Lung (tissue), 12 donors: ENCODE results near the gene ADGRD1. TPM values are rescaled to one million over a fixed set of nuclear protein-coding genes. Genes with fewer than 3 reads are reported as not detected.
A peak's percentile ranks its signal among the peaks of the same experiment; 100 is the strongest.

Source experiments
- ATAC-seq: fragments of 200-7000 bp; cut with Tn5 transposase; one replicate; pipeline ENCODE4 v1.9.1; 2020; ENCODE audit warnings: moderate number of reproducible peaks; ENCODE audit not compliant: insufficient read depth, low FRiP score
- DNase-seq, 3 donors: peaks; one replicate each; pipeline ENCODE4 v3.0.0-alpha.2; 2013 to 2017
- H3K27ac ChIP-seq, 2 donors: one replicate each; pipeline ENCODE4 v1.5.1; 2013; ENCODE audit warnings: mild to moderate bottlenecking in 2 of 2, moderate library complexity in 2 of 2, control low read depth in 1 of 2, inconsistent platforms in 1 of 2, low read depth in 1 of 2, low read length in 1 of 2
- H3K27me3 ChIP-seq, 3 donors: one replicate each; pipeline ENCODE4 v1.5.1; 2013; ENCODE audit warnings: low read length in 2 of 3; ENCODE audit not compliant: control insufficient read depth in 3 of 3, insufficient read depth in 3 of 3
- H3K36me3 ChIP-seq, 4 donors: one replicate each; pipeline ENCODE4 v1.5.1; 2013; ENCODE audit warnings: low read length in 4 of 4, mild to moderate bottlenecking in 1 of 4, moderate library complexity in 1 of 4; ENCODE audit not compliant: control insufficient read depth in 4 of 4, insufficient read depth in 4 of 4
- H3K4me1 ChIP-seq, 5 donors: one replicate each; pipeline ENCODE4 v1.5.1; 2013; ENCODE audit warnings: low read length in 5 of 5, mild to moderate bottlenecking in 2 of 5, moderate library complexity in 1 of 5; ENCODE audit not compliant: control insufficient read depth in 5 of 5, insufficient read depth in 5 of 5
- H3K4me3 ChIP-seq: one replicate; pipeline ENCODE4 v1.5.1; 2013; ENCODE audit warnings: mild to moderate bottlenecking, control low read depth, moderate library complexity
- H3K9ac ChIP-seq, 2 donors: one replicate each; pipeline ENCODE4 v1.5.1; 2013; ENCODE audit warnings: low read length in 2 of 2, control low read depth in 1 of 2; ENCODE audit not compliant: insufficient read depth in 1 of 2
- H3K9me3 ChIP-seq, 4 donors: one replicate each; pipeline ENCODE4 v1.5.1; 2013; ENCODE audit warnings: low read length in 3 of 4, mild to moderate bottlenecking in 1 of 4, moderate library complexity in 1 of 4; ENCODE audit not compliant: control insufficient read depth in 4 of 4, insufficient read depth in 3 of 4
- CTCF ChIP-seq: IDR thresholded peaks from 2 replicates; pipeline ENCODE4 v1.5.1; 2012; ENCODE audit warnings: mild to moderate bottlenecking; ENCODE audit errors: control extremely low read depth, extremely low read depth
- WGBS, 2 donors: extraction: QIAGEN DNeasy Blood & Tissue Kit; methylation state at CpG; one replicate each; pipeline ENCODE4 v1.1.7; 2013; 5-methylcytosine and 5-hydroxymethylcytosine counted together
- polyA plus RNA-seq, 2 donors: library from polyadenylated mRNA; stranded (reverse); fragments of 200-250 nt; gene quantifications; one replicate each; pipeline ENCODE4 v1.2.1, GENCODE V29; 2013
- total RNA-seq, 2 donors: library from RNA; depleted of rRNA in 1 of 2; stranded (reverse); fragments of >200 nt in 1 of 2; gene quantifications; one replicate each; pipeline ENCODE4 v1.2.1, GENCODE V29; 2014 to 2021
- donor health status: control.
- donor health status: control.
- donor health status: Bipolar disorder and iron deficiency.
- donor health status: healthy.
- donor health status: DM: yes; HTN: yes; CAD: no.

ADGRD1 gene
- total and polyA plus RNA-seq, 4 donors, result 23.5 to 85.6 (median 46.7) TPM

GRCh38 chr12:131142891-131143657 is 189.4 kb downstream of the ADGRD1 start:
- ATAC-seq (no peak), DNase-seq (no peak)
- Histone ChIP-seq H3K4me1 (no peaks in the 10 kb centered on the region), H3K36me3 (peaks cover 0 to 10% (median 0%) of the 10 kb centered on the region in 4 donors), H3K9me3 (no peaks in the 10 kb centered on the region), H3K4me3 (no peak overlapping the region), H3K27me3 (peaks cover 0 to 3% (median 0%) of the 10 kb centered on the region in 3 donors), H3K9ac (no peak overlapping the region), H3K27ac (no peak overlapping the region)
- no peak for TF ChIP-seq CTCF
- WGBS, 2 donors, result 61 to 73% methylated on average over 19 of the region's 19 CpGs

- no peak overlapping the region for H3K27ac ChIP-seq
- H3K9me3 ChIP-seq, result no peaks in the 10 kb centered on the region
- ATAC-seq (no peak), DNase-seq (no peak)
- no peaks in the 10 kb centered on the region for H3K4me1 ChIP-seq
- TF ChIP-seq CTCF, result no peak
- H3K4me3 ChIP-seq, result no peak overlapping the region
- no peaks in the 10 kb centered on the region for H3K27me3 ChIP-seq
- no peak overlapping the region for H3K9ac ChIP-seq
- peaks cover 0 to 2% (median 0%) of the 10 kb centered on the region in 4 donors for H3K36me3 ChIP-seq
- WGBS, 2 donors, result 71 to 75% methylated on average over 5 of the region's 5 CpGs
Observed at GRCh38 chr12:131146173-131146675, 192.5 kb downstream of the ADGRD1 start.

GRCh38 chr12:131147293-131147692 is 193.6 kb downstream of the ADGRD1 start:
- no peaks in the 10 kb centered on the region for H3K4me1 ChIP-seq
- H3K36me3 ChIP-seq, result no peaks in the 10 kb centered on the region
- H3K9ac ChIP-seq, result no peak overlapping the region
- H3K4me3 ChIP-seq, result no peak overlapping the region
- no peak for TF ChIP-seq CTCF
- H3K27ac ChIP-seq, result no peak overlapping the region
- DNase-seq, result no peak
- ATAC-seq, result no peak
- 97 to 100% methylated on average over 1 of the region's 1 CpG for WGBS, 2 donors
- no peaks in the 10 kb centered on the region for H3K27me3 ChIP-seq
- H3K9me3 ChIP-seq, result no peaks in the 10 kb centered on the region

GRCh38 chr12:131147894-131148293 is 194.2 kb downstream of the ADGRD1 start:
- no peaks in the 10 kb centered on the region for H3K9me3 ChIP-seq
- no peak overlapping the region for H3K4me3 ChIP-seq
- 8 to 44% methylated on average over 3 of the region's 3 CpGs for WGBS, 2 donors
- H3K9ac ChIP-seq, result no peak overlapping the region
- no peaks in the 10 kb centered on the region for H3K4me1 ChIP-seq
- TF ChIP-seq CTCF, result no peak
- no peak overlapping the region for H3K27ac ChIP-seq
- DNase-seq, result peak in 1 of 3 donors; percentile 26
- no peaks in the 10 kb centered on the region for H3K36me3 ChIP-seq
- no peak for ATAC-seq
- H3K27me3 ChIP-seq, result no peaks in the 10 kb centered on the region
